Measurements from ENCODE around the gene CDCA7. TPM values are rescaled to one million over a fixed set of nuclear protein-coding genes. Genes with fewer than 3 reads are reported as not detected.

Gene CDCA7
- total and polyA plus RNA-seq, 2 of the 13 experiments (the other 11 are each of a cell fraction or from before 2014, with no cell fraction given) = 46.2 to 57.8 TPM

DNA sequence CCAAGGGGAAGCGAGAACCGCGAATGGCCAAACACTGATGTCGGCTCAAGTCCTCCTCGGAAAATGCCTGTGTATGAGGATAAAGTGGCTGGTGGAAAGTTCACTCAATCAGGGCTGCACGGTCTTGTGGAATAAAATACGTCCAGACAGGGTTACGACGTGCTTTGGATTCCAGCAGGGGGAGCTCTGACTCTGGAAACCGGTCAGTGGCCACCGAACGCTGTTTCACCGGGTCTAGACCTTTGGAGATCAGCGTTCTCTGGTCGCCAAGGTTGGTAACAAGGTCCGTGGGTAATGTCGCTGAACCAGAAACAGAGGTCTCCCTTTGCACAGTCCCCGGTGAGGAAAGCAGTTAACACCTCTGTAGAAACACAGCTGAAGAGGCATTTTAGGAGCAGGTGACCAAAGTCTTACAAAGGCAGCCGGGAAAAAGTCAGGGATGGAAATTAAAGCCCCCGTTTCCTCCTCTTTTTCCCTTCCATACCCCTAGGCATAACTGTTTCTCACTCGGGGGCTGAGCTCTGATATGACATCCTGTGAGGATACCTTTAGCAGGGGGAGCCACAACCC, 47.8 kb downstream of the CDCA7 start (continued):
- TF ChIP-seq, protein P1, sequence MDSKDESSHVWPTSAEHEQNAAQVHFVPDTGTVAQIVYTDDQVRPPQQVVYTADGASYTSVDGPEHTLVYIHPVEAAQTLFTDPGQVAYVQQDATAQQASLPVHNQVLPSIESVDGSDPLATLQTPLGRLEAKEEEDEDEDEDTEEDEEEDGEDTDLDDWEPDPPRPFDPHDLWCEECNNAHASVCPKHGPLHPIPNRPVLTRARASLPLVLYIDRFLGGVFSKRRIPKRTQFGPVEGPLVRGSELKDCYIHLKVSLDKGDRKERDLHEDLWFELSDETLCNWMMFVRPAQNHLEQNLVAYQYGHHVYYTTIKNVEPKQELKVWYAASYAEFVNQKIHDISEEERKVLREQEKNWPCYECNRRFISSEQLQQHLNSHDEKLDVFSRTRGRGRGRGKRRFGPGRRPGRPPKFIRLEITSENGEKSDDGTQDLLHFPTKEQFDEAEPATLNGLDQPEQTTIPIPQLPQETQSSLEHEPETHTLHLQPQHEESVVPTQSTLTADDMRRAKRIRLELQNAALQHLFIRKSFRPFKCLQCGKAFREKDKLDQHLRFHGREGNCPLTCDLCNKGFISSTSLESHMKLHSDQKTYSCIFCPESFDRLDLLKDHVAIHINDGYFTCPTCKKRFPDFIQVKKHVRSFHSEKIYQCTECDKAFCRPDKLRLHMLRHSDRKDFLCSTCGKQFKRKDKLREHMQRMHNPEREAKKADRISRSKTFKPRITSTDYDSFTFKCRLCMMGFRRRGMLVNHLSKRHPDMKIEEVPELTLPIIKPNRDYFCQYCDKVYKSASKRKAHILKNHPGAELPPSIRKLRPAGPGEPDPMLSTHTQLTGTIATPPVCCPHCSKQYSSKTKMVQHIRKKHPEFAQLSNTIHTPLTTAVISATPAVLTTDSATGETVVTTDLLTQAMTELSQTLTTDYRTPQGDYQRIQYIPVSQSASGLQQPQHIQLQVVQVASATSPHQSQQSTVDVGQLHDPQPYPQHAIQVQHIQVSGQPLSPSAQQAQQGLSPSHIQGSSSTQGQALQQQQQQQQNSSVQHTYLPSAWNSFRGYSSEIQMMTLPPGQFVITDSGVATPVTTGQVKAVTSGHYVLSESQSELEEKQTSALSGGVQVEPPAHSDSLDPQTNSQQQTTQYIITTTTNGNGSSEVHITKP (CRISPR knock-in tag; IDR thresholded peaks at IDR 0.05; ENCODE audit: low read depth) = no peak
- no peak for TF ChIP-seq XBP1 (CRISPR knock-in tag; IDR thresholded peaks at IDR 0.05)
- TF ChIP-seq RAD21 (CRISPR knock-in tag; IDR thresholded peaks at IDR 0.05) = peak; percentile 94
- no peak for TF ChIP-seq NCOA1 (CRISPR knock-in tag; IDR thresholded peaks at IDR 0.05)
- TF ChIP-seq SALL1 (CRISPR knock-in tag; IDR thresholded peaks at IDR 0.05) = peak; percentile 64; the same call in 1 of the 2 replicates
- TF ChIP-seq ZSCAN31 (CRISPR knock-in tag; IDR thresholded peaks at IDR 0.05; ENCODE audit: low read depth) = 0 out of 2 replicates have a peak, but pooled peaks have one; percentile 34
- TF ChIP-seq ZNF451 (CRISPR knock-in tag; IDR thresholded peaks at IDR 0.05) = no peak
- TF ChIP-seq TSC22D2 (CRISPR knock-in tag; IDR thresholded peaks at IDR 0.05; ENCODE audit: borderline replicate concordance) = 0 out of 2 replicates have a peak, but pooled peaks have one; percentile 67
- TF ChIP-seq, protein P2, sequence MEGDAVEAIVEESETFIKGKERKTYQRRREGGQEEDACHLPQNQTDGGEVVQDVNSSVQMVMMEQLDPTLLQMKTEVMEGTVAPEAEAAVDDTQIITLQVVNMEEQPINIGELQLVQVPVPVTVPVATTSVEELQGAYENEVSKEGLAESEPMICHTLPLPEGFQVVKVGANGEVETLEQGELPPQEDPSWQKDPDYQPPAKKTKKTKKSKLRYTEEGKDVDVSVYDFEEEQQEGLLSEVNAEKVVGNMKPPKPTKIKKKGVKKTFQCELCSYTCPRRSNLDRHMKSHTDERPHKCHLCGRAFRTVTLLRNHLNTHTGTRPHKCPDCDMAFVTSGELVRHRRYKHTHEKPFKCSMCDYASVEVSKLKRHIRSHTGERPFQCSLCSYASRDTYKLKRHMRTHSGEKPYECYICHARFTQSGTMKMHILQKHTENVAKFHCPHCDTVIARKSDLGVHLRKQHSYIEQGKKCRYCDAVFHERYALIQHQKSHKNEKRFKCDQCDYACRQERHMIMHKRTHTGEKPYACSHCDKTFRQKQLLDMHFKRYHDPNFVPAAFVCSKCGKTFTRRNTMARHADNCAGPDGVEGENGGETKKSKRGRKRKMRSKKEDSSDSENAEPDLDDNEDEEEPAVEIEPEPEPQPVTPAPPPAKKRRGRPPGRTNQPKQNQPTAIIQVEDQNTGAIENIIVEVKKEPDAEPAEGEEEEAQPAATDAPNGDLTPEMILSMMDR (CRISPR knock-in tag; IDR thresholded peaks at IDR 0.05) = peak; percentile 98
- TF ChIP-seq ZNF879 (CRISPR knock-in tag; IDR thresholded peaks at IDR 0.05) = no peak
- TF ChIP-seq, protein P3, sequence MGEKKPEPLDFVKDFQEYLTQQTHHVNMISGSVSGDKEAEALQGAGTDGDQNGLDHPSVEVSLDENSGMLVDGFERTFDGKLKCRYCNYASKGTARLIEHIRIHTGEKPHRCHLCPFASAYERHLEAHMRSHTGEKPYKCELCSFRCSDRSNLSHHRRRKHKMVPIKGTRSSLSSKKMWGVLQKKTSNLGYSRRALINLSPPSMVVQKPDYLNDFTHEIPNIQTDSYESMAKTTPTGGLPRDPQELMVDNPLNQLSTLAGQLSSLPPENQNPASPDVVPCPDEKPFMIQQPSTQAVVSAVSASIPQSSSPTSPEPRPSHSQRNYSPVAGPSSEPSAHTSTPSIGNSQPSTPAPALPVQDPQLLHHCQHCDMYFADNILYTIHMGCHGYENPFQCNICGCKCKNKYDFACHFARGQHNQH (CRISPR knock-in tag; IDR thresholded peaks at IDR 0.05) = peak; percentile 36; the same call in 1 of the 2 replicates
- TF ChIP-seq SAP130 (CRISPR knock-in tag; IDR thresholded peaks at IDR 0.05; ENCODE audit: low read depth) = peak; percentile 36; the same call in 1 of the 2 replicates
- TF ChIP-seq ZNF781 (CRISPR knock-in tag; IDR thresholded peaks at IDR 0.05; ENCODE audit: borderline replicate concordance, not compliant biosample characterization) = no peak
- TF ChIP-seq ZNF230 (CRISPR knock-in tag; IDR thresholded peaks at IDR 0.05) = 0 out of 2 replicates have a peak, but pooled peaks have one; percentile 36
- TF ChIP-seq PLRG1 (conservative IDR thresholded peaks at IDR 0.05) = no peak
- TF ChIP-seq YY1 (IDR thresholded peaks at IDR 0.05; ENCODE audit: insufficient read depth, insufficient replicate concordance, low read depth, low read length) = peak; percentile 56
- TF ChIP-seq HOXA7 (CRISPR knock-in tag; IDR thresholded peaks at IDR 0.05) = no peak
- peak; percentile 82 for TF ChIP-seq KDM2A (CRISPR knock-in tag; IDR thresholded peaks at IDR 0.05; ENCODE audit: borderline replicate concordance, low read depth)
- TF ChIP-seq KAT8 (CRISPR knock-in tag; IDR thresholded peaks at IDR 0.05) = peak; percentile 41; the same call in 1 of the 2 replicates
- TF ChIP-seq ZNF619 (CRISPR knock-in tag; IDR thresholded peaks at IDR 0.05) = no peak
- 0 out of 2 replicates have a peak, but pooled peaks have one; percentile 16 for TF ChIP-seq GATAD1 (CRISPR knock-in tag; IDR thresholded peaks at IDR 0.05)
- TF ChIP-seq NFKBIZ (CRISPR knock-in tag; IDR thresholded peaks at IDR 0.05) = no peak
- no peak for TF ChIP-seq ZEB1 (IDR thresholded peaks at IDR 0.05; ENCODE audit: insufficient replicate concordance, low read depth)
- TF ChIP-seq ZNF709 (CRISPR knock-in tag; IDR thresholded peaks at IDR 0.05) = no peak
- 0 out of 2 replicates have a peak, but pooled peaks have one; percentile 17 for TF ChIP-seq RXRA (CRISPR knock-in tag; IDR thresholded peaks at IDR 0.05)

All from HepG2 (cell line).